Prostate gland (tissue), 2 donors: ENCODE measurements around the gene OGDHL. TPM values are rescaled to one million over a fixed set of nuclear protein-coding genes. Genes with fewer than 3 reads are reported as not detected.

Experiments
- DNase-seq: peaks from one replicate; pipeline ENCODE4 v3.0.0-alpha.2; 2019; ENCODE audit warnings: low spot score
- H3K27ac ChIP-seq, 2 donors: fragments of 200-600 bp; sonication (generic); 2 replicates each; pipeline ENCODE4 v1.5.1; 2017 to 2019
- H3K27me3 ChIP-seq: fragments of 200-600 bp; sonication (generic); replicated peaks from 2 replicates; pipeline ENCODE4 v1.5.1; 2019; ENCODE audit not compliant: insufficient read depth
- H3K36me3 ChIP-seq, 2 donors: fragments of 200-600 bp; sonication (generic); 1 replicate in 1 of 2; 2 replicates in 1 of 2; pipeline versions ENCODE4 v1.5.1 to v1.8.1; 2017 to 2019
- H3K4me1 ChIP-seq: fragments of 200-600 bp; sonication (generic); replicated peaks from 2 replicates; pipeline ENCODE4 v1.5.1; 2019
- H3K4me3 ChIP-seq, 2 donors: fragments of 200-600 bp; sonication (generic); 2 replicates each; pipeline ENCODE4 v1.5.1; 2017 to 2019
- H3K9me3 ChIP-seq: fragments of 200-600 bp; sonication (generic); 2 replicates; pipeline ENCODE4 v1.5.1; 2017
- POLR2A ChIP-seq: fragments of 450-650 bp; IDR thresholded peaks from one replicate; pipeline ENCODE4 v1.6.1; 2016; ENCODE audit warnings: antibody characterized with exemption, mild to moderate bottlenecking
- POLR2AphosphoS5 ChIP-seq: sonication (generic); formaldehyde crosslinking; IDR thresholded peaks from one replicate; pipeline ENCODE4 v1.6.1; 2017; ENCODE audit warnings: antibody characterized with exemption
- WGBS: methylation state at CpG from one replicate; pipeline ENCODE4 v1.1.5; 2018; 5-methylcytosine and 5-hydroxymethylcytosine counted together
- intact Hi-C: fragments of 100-400 bp; cut with DNase I; formaldehyde crosslinking; loops from one replicate; pipeline ENCODE4 v1.14.2; 2022
- total RNA-seq, 2 donors: library from RNA; depleted of rRNA; stranded (reverse); fragments of >200 nt; gene quantifications; one replicate each; pipeline ENCODE4 v1.1.0, GENCODE V29; 2016
- TF ChIP-seq, protein P1 (sequence below), 4 experiments: fragments of 200-600 bp in 2 of 4; fragments of 450-650 bp in 2 of 4; sonication (generic) in 2 of 4; IDR thresholded peaks; 1 replicate in 3 of 4; 2 replicates in 1 of 4; pipeline ENCODE4 v1.5.1; 2016 to 2019; ENCODE audit warnings: antibody characterized with exemption in 4 of 4, mild to moderate bottlenecking in 2 of 4, moderate library complexity in 2 of 4

Gene OGDHL
- total RNA-seq, 2 donors from 2014 or later: 3.3 to 8.5 TPM

DNA sequence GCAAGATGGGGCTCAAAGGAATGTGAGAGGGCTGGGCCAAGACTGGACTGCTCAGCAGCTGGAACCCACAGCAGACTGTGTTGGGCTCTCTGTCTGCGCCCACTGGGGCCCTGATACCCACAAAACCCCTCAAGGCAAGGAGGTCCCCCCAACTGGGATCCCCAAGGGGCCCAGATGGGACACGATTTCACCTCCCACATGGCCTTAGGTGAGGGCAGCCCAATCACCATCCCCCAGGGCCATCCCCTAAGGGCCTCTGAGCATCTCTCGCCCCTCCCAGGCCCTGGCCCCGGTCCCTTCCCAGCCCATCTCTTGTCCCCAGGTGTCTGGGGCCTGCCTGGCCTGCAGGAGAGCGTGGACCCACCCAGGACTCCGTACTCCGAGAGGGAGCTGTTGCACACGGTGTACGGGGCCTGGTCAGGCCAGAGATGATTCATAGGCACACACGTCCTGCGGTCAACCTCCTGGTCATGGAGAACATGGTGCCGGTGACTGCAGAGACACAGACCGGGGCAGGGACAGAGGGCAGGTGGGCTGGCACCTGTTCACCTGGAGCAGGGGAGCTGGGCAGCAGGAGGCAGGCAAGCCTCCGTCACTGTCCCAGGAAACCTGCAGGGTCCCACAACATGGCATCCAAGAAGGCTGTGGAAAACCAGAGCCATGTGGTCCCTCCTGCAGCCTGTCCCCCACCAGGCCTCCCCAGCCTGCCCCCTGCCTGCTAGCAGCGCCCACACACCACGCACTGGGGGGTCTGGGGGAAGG lies 21.6 kb downstream of the OGDHL start:
- intact Hi-C loops: no loop called here
- Histone ChIP-seq H3K4me1 (no peaks in the 10 kb centered on the region), H3K27me3 (no peaks in the 10 kb centered on the region), H3K4me3 (no peak overlapping the region), H3K9me3 (no peaks in the 10 kb centered on the region), H3K36me3 (no peaks in the 10 kb centered on the region), H3K27ac (no peak overlapping the region)
- TF ChIP-seq POLR2AphosphoS5: no peak
- TF ChIP-seq, protein P1, sequence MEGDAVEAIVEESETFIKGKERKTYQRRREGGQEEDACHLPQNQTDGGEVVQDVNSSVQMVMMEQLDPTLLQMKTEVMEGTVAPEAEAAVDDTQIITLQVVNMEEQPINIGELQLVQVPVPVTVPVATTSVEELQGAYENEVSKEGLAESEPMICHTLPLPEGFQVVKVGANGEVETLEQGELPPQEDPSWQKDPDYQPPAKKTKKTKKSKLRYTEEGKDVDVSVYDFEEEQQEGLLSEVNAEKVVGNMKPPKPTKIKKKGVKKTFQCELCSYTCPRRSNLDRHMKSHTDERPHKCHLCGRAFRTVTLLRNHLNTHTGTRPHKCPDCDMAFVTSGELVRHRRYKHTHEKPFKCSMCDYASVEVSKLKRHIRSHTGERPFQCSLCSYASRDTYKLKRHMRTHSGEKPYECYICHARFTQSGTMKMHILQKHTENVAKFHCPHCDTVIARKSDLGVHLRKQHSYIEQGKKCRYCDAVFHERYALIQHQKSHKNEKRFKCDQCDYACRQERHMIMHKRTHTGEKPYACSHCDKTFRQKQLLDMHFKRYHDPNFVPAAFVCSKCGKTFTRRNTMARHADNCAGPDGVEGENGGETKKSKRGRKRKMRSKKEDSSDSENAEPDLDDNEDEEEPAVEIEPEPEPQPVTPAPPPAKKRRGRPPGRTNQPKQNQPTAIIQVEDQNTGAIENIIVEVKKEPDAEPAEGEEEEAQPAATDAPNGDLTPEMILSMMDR (IDR thresholded peaks at IDR 0.05): no peak
- TF ChIP-seq POLR2A: no peak
- WGBS: 92% methylated on average over 16 of the region's 16 CpGs
- no peak for DNase-seq

DNA sequence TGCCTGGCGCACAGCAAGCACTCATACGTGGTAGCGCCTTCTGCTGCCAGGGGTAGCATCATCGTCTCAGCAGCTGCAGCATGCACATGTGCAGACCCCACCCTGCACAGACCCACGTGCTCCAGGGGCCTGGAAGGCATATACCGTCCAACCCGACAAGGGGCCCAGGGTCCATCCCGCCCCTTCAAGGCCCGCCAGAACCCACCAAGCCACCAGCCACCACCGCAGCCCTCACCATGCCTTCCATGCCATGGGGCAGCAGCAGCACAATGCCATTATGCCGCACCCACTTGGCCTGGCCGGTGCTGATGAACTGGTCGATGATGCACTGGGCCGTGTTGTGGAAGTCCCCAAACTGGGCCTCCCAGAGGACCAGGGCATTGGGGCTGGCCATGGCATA lies 22.7 kb downstream of the OGDHL start:
- no peak for DNase-seq
- TF ChIP-seq POLR2AphosphoS5: no peak
- no peak for TF ChIP-seq POLR2A
- TF ChIP-seq, protein P1 (IDR thresholded peaks at IDR 0.05): no peak
- 86% methylated on average over 14 of the region's 14 CpGs for WGBS
- intact Hi-C loops: no loop called here
- no peaks in the 10 kb centered on the region for H3K4me1 ChIP-seq
- H3K27ac ChIP-seq: no peak overlapping the region
- no peaks in the 10 kb centered on the region for H3K9me3 ChIP-seq
- H3K27me3 ChIP-seq: no peaks in the 10 kb centered on the region
- no peaks in the 10 kb centered on the region for H3K36me3 ChIP-seq
- H3K4me3 ChIP-seq: no peak overlapping the region

DNA sequence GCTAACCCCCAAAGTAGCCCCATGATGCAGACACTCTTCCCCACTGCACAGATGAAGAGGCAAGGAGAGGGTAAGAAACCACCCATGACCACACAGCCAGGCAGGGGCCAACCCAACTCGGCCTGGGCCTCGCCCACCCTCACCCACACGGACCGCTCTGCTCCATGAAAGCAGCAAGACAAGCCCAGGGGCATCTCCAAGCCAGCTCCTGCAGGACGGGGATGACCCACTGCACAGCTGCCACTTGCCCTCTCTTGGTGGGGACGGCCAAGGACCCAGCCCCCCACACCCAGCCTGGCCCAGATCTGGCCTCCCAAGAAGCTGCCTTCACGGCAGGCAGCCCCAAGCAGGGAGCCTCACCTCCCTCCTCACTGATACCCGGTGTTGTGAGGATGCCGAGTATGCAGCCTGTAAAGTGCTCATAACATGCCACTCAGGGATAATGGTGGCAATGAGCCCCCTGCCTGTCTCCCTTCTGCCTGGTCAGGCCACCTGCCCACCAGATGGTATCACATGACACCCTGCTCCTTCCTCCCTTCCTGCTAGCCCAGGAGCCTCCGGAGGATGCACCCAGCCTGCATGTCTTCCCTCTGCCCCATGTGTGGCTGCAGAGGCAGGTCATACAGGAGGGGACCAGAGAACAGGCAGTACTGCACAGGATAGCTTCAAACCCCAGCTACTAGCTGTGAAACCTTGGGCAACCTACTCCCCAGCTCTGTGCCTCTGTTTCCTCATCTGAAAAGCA lies 23.3 kb downstream of the OGDHL start:
- Histone ChIP-seq H3K36me3 (no peaks in the 10 kb centered on the region), H3K27me3 (no peaks in the 10 kb centered on the region), H3K4me1 (no peaks in the 10 kb centered on the region), H3K4me3 (no peak overlapping the region), H3K9me3 (no peaks in the 10 kb centered on the region), H3K27ac (no peak overlapping the region)
- intact Hi-C loops: no loop called here
- DNase-seq: no peak
- TF ChIP-seq POLR2A: no peak
- TF ChIP-seq, protein P1 (IDR thresholded peaks at IDR 0.05): no peak
- no peak for TF ChIP-seq POLR2AphosphoS5
- 76% methylated on average over 6 of the region's 10 CpGs for WGBS

DNA sequence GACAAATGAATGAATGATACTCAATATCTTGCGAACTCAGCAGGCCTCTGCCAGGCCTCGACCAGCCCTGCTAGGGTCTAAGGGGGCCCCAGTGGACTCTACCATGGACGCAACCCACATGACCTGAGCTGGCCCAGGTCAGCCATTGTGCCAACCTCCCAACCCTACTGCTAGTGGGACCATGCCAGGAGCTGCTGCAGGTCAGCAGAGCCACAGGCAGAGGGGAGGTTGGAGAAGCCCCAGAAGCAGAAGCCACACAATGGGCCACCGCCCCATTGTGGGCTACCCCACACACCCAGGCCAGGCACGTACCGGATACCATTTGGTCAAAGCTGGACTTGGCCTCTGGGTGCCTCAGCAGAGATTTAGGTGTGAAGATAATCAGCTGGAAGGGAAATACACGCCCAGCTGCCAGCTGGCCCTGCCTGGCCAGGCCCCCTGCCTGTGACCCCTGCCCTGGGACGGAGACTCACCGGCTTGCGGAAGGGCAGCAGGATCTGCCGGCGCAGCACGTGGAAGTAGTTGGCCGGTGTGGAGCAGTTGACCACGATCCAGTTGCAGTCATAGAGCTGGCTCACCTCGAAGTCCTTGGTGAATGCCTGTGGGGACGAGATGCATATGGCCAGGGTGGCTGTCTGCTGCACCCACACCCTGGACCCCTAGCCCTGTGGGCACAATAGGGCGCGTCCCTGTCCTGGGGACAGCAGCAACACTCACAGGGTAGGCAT lies 24.5 kb downstream of the OGDHL start:
- H3K27ac ChIP-seq: no peak overlapping the region
- WGBS: 88% methylated on average over 19 of the region's 19 CpGs
- no peaks in the 10 kb centered on the region for H3K36me3 ChIP-seq
- DNase-seq: no peak
- H3K4me3 ChIP-seq: no peak overlapping the region
- no peaks in the 10 kb centered on the region for H3K9me3 ChIP-seq
- TF ChIP-seq POLR2A (no peak), POLR2AphosphoS5 (no peak)
- TF ChIP-seq, protein P1 (IDR thresholded peaks at IDR 0.05): no peak
- H3K27me3 ChIP-seq: no peaks in the 10 kb centered on the region
- H3K4me1 ChIP-seq: no peaks in the 10 kb centered on the region
- intact Hi-C loops: no loop called here
